ENCODE results near the gene CCDC12.

GRCh38 chr3:46994801-46995731, 18.5 kb upstream of the CCDC12 start:
- TF ChIP-seq POLR2A (IDR thresholded peaks at IDR 0.05): no peak
- TF ChIP-seq, protein P1, sequence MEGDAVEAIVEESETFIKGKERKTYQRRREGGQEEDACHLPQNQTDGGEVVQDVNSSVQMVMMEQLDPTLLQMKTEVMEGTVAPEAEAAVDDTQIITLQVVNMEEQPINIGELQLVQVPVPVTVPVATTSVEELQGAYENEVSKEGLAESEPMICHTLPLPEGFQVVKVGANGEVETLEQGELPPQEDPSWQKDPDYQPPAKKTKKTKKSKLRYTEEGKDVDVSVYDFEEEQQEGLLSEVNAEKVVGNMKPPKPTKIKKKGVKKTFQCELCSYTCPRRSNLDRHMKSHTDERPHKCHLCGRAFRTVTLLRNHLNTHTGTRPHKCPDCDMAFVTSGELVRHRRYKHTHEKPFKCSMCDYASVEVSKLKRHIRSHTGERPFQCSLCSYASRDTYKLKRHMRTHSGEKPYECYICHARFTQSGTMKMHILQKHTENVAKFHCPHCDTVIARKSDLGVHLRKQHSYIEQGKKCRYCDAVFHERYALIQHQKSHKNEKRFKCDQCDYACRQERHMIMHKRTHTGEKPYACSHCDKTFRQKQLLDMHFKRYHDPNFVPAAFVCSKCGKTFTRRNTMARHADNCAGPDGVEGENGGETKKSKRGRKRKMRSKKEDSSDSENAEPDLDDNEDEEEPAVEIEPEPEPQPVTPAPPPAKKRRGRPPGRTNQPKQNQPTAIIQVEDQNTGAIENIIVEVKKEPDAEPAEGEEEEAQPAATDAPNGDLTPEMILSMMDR (IDR thresholded peaks at IDR 0.05): no peak

Data from gastroesophageal sphincter (tissue), 3 donors.